Stimulated activated CD4-positive, alpha-beta T cell treated with anti-CD3 and anti-CD28 coated beads, Interleukin-4, amount 100 ng/mL, for 4 hours (primary cell): Measurements from ENCODE around the gene OSM.
"Not testable (repeated sequence)": the region's sequence is repeated elsewhere in the genome, so short reads cannot be mapped to it uniquely, and the experiment has no call there.

Source experiments
- DNase-seq, 2 experiments: peaks; one replicate each; pipeline ENCODE4 v3.0.0-alpha.2; 2020

OSM gene

DNA sequence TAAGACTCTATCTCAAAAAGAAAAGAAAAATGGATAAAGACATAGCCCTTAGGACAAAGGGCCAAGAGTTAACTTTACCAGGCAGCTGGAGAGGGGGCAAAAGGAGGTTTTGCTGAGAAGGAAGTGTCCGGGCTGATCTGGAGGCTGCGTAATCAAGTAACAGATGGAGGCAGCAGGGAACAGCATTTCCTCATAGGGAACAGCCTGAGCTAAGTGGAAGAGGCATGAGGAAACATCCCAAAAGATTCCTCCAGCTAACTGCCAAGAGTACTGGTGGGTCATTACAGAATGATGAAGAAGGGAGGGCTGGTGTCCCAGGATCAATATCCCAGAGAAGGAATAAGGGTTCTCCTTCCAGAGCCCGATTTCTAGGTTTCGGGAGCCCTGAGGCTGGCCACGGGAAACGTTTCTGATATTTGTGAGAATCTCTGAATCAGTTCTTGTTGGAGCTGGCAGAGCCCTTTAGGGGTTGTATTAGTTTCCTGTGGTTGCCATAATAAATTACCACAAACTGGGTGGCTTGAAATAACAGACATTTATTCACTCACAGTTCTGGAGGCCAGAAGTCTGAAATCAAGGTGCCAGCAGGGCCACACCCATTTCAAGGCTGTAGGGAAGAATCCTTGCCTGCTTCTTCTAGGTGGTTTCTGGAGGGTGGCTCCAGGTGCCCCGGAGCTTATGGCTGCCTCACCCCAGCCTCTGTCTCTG lies 41.3 kb downstream of the OSM start:
- no peak for DNase-seq

DNA sequence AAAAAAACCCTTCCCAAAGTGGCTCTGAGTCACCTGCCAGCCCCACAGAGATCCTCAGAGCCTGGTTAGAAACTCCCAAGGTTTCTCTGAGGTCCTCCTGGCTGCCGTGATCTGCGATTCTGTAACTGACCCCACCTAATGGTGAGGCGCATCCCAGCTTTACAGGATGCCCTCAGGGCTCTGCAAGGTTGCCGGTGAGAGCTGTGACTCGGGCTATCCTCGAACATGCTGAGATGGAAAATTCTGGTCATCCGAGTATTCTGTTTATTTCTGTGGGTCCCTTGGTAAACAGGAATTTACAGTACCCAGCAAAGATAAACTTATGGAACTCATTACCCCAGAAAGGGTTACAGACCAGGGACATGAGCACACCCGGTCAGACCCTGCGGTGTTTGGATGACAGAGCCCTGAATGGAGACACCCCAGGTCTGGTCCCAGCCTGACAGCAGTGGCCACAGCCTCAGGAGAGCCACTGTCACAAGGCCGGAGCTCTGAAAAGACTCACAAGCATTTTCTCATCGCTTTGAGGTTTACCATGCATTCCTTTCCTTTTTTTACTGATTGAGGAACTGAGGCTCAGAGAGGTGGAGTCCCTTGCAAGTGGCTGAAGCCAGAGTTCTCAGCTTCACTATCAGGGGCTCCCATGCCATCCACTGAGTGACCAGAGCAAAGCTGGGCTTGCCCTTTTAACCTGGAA lies 42.3 kb downstream of the OSM start:
- no peak for DNase-seq

DNA sequence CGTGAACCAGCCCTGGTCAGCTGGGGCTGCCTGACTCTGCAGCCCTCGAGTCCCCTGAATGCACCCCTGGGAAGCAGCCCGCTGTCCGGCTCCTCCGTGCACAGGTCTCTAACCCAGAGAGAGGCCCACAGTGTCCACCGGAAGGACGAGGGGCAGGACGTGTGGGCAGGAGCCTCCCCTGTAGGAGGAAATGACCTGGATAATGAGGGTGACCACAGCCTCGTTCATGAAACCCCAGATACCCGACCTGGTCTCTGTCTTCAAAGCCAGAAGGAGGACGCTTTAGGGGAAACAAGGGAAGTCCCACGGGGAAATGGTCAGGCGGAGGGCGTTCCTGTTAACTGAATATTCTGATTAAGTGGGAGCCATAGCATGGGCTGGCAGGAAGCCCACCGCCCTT lies 43.3 kb downstream of the OSM start:
- DNase-seq, result no peak

DNA sequence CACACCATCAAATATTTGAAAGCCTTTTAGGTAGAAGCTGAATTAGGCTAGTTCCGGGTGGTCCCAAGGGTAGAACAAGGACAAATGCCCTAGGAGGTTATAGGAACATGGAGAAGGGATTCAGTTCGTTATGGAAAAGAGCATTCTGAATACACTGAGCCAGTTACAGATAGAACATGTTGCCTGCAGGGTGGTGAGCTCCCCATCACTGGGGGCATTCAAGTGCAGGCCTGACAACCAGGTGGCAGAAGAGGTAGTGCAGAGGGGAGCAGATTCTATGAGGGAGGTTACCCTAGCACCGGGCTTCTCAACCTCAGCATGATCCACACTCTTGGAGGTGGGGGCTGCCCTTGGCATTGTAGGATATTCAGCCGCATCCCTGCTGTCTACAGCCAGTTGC lies 44.3 kb downstream of the OSM start:
- DNase-seq, result no peak

DNA sequence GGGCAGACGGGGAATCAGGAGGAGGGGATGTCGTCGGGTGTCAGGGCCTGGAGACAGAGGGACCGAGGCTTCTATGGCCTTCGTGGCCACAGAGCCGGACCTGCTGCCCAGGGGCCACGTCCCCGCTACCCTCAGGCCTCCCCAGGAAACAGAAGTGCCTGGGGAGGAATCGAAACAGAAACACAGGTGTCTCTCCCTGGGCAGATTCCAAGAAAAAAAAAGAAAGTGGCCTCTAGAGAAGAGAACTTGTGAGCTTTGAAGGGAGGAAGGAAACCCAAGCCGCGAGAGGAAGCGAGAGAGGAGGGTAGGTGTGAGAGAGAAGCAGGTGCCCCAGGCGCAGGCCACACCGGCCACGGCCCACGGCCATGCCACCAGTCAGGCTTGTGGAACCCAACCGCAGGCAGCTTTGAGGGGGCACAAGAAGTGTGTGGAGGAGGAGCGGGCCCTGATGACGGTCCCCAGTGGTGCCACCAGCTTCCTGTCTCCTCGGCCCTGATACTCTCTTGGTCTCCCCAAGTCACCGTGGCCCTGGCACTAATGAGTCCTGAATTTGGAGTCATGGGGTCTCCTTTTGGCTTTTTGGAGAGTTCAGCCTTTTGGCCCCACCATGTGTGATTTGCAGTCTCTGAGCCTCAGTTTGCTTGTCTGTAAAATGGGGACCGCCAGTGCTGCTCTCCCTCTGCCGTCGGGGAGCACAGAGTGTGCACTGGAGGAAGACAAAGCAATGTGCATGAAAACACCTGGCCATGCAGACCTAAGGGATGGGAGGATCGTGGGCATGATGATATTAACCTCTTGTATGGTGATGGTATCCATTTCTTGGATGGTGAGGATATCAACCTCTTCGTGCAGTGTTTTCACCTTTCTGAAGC lies 45.3 kb downstream of the OSM start:
- peak; percentile 45 to 76 for DNase-seq

DNA sequence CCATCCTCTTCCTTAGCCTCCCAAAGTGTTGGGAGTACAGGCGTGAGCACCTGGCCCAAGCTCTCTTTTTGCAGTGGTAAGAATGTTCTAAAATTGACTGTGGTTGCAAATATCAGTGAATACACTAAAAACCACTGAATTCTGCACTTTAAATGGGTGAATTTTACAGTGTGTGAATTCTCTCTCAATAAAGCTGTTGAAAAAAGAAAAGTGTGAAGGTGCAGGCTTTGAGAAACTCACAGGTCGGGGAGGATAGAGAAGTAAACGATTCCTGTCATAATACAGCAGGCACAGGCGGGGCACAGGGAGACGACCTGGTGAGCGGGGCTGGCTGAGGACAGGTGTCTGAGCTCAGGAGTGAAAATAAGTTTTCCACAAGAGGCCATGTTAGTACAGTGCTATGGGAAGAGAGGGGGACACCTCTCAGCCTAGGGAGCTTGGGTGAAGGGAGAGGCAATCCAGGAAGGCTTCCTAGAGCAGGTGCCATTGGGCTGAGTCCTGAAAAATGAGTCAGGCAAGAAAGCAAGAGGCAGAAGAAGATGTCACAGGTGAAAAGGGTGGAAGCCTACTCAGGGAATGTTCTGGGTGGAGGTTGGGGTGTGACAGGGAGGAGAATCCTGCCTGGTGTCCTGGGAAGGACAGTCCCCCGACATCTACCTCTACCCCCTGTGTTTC lies 46.2 kb downstream of the OSM start:
- no peak for DNase-seq

DNA sequence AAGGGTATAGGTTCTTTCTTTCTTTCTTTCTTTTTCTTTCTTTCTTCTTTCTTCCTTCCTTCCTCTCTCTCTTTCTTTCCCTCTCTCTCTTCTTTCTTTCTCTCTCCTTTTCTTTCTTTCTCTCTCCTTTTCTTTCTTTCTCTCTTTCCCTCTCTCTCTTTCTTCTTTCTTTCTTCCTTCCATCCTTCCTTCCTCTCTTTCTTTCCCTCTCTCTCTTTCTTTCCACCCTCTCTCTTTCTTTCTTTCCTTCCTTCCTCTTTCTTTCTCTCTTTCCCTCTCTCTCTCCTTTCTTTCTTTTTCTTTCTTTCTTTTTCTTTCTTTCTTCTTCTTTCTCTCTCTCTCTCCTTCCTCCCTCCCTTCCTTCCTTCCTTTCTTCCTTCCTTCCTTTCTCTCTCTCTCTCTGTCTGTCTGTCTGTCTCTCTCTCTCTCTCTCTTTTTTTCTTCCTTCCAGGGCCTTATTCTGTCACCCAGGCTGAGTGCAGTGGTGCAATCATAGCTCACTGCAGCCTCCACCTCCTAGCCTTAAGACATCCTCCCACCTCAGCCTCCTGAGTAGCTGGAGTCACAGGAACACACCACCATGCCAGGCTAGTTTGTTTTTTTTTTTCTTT lies 46.9 kb downstream of the OSM start:
- DNase-seq, result no peak

DNA sequence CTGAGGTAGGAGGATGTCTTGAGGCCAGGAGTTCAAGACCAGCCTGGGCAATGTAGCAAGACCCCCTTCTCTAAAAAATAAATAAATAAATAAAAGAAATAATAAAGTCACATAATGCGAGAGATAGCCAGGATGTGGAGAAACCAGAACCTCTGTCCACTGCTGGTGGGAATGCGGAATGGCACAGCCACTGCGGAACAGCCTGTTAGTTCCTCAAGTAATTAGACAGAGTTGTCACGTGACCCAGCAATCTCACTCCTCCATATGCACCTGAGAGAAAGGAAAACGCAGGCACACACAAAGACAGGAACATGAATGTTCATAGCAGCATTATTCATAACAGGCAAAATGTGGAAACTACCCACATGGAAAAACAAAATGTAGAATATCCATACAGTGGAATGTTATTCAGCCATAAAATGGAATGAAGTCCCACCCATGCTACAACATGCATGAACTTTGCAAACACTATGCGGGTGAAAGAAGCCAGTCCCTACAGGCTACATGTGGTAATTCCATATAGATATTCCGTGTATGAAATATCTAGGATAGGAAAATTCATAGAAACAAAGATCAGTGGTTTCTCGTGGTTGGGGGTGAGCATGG lies 47.5 kb downstream of the OSM start:
- DNase-seq, result no peak

DNA sequence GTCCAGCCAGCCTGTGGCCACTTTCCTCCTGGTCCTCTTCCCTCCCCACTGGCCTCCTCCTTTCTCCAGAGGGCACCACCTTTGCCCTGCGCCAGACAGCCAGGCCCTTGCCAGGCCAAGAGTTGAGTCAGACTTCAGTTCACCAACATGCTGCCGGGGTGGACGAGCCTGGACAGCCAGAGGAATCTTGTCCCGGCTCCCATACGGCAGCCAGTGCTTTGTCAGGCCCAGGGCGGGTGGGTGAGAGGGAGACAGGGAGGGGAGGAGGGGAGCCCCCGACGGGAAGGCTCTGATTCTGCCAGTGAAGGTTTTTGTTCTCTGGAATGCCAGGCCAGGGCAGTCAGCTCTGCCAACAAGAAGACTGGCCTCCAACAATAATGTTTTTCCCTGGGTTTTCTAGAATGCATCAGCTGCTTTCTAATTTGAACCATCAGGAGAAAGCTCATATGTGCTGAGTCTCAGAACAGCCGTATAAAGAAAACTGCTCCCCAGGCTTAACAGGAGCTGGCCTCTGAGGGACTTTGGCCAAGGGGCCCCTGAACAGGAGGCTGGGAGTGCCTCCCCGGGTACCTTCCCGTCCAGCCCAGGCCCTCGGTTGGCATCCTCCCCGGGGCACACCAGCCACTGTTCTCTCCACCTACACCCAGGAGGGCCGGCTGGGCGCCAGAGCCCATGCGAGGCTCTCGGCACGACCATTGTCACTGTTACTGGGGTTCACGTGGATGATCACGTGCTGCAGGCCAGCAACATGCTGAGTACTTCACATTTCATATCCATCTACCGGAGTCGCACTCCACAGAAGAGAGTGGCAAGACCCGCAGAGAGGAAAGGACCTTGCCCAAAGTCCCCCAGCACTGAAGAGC lies 48.7 kb downstream of the OSM start:
- DNase-seq, result no peak

DNA sequence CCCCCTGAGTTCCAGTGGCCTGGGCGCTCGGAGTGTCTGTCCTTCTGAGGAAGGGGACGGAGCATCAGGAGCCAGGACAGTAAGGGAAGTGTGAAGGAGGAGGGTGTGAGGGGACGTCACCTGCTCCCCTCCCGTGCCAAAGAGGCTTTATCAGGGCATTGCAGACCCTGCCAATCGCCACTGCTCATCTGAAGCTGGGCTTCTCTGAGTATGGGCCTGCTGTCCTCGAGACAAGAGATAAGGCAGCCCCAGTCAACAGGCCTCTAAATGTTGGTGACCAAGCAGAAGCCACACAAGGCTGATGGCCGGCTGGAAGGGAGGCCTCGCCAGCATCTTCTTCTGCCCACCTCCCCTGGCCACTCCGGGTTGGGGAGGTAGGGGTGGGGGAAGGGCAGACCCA lies 49.9 kb downstream of the OSM start:
- DNase-seq, result no peak

DNA sequence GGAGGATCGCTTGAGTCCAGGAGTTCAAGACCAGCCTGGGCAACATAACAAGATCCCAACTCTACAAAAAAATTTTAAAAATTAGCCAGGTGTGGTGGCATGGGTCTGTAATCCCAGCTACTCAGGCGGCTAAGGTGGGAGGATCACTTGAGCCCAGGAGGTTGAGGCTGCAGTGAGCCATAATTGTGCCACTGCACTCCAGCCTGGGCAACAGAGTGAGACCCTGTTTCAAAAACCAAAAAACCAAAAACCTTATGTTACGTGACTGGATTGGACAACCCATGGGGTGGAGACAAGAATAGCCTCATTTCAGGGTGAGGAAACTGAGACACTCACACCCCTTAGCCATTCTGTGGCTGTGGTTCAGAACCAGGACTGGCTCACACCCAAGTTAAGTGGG lies 50.4 kb downstream of the OSM start:
- not testable (repeated sequence) for DNase-seq

DNA sequence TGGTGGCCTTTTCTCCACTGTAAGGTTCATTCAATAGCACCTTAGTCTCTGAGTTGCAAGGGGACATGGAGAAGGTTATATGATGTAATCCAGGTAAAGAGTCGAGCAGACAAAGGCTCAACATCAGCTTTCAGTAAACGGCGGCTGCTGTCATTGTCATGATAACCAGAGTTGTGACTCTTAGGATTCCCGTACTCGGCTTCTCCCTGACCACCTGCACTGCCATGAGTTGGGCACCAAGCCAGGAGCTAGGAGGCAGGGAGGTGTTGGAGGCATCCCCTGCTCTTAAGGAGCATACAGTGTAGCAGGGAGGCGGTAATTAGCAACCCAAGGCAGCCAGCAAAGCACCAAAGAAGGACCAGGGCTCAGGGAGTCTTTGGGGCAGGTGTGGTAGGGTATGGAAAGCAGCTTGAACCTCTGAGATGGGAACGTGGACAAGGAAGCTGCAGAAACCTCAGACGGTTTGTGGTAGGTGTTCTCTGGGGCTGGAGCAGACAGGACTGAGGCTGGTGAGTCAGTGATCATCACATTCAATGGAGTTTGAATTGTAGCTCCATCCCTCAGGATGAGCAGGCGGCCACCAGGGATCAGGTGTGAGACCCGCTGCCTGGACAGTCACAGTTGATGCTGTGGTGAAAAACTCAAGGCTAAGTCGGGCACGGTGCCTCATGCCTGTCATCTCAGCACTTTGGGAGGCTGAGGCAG lies 51.8 kb downstream of the OSM start:
- DNase-seq, result no peak

DNA sequence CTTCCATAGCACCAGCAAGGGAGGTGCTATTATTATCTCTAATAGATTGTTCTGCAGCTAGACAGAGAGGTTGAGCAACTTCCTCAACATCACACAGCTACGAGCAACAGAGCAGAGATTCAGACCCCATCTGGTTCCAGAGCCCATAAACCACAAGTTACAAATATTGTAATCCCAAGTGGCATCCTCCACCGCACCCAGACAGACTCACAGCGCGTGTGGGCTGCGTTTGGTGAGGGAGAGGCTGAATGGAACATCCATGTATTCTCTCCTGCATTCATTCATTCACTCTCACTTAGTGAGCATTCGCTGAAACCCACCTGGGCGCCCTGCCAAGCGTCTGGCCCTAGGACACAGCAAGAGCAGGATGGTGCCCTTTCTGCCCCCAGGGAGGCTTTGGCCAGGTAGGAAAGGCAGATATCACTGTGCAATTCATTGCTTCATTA lies 53.6 kb downstream of the OSM start:
- no peak for DNase-seq
